Activated naive CD4-positive, alpha-beta T cell treated with Interleukin-2 at 50 U/mL for 16 hours (primary cell): ENCODE data around the gene RNF167.

Experiments
- DNase-seq: peaks from one replicate; pipeline ENCODE4 v3.0.0-alpha.2; 2020

The RNF167 gene

DNA sequence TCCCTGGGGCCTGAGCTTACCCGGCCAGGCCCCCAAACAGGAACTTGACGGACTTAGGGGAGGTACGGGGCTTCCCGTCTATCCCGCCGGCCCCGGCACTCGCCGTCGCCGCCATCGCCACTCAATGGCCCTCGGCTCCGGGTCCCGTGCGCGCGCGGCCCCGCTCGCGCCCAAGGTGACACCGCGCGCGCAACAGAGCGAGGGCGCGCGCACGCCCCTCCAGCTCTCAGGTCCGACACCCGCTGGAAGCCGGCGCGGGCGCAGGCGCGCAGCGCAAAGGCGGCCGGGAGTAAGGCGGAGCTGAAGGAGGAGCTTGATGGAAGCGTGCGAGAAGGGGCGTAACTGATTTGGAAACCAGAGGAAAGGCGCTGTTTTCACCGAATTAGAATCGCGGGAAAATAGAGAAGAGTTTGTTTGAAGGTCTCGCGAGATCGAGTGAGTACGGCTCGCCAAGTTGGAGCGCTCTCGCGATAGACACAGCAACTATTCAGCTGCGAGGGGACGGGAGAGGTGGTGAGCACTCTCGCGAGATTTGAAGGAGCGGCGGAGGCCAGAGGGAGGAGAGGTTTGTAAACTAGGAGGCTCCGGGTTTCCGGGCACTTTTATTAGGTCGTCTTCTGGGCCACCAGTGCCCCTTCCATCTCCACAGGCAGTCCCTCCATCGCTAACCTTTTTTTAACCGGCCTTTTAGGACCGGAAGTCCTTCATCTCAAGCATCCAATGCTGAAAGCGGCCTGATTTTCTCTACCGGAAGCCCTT is at the start of gene RNF167, which contains the start of gene SLC25A11:
Gene RNF167, plus strand, starts transcription at position 473 of the 759 bp plus-strand sequence. CDS start 642 bp downstream, outside the sequence.
Gene SLC25A11, minus strand, starts transcription at position 251 of the 759 bp plus-strand sequence. Its CDS starts 136 bp downstream, at position 115.
- DNase-seq = peak; percentile 97

- no peak for DNase-seq
These were observed 48.4 kb upstream of the RNF167 start for GRCh38 chr17:4891411-4892410.

DNA sequence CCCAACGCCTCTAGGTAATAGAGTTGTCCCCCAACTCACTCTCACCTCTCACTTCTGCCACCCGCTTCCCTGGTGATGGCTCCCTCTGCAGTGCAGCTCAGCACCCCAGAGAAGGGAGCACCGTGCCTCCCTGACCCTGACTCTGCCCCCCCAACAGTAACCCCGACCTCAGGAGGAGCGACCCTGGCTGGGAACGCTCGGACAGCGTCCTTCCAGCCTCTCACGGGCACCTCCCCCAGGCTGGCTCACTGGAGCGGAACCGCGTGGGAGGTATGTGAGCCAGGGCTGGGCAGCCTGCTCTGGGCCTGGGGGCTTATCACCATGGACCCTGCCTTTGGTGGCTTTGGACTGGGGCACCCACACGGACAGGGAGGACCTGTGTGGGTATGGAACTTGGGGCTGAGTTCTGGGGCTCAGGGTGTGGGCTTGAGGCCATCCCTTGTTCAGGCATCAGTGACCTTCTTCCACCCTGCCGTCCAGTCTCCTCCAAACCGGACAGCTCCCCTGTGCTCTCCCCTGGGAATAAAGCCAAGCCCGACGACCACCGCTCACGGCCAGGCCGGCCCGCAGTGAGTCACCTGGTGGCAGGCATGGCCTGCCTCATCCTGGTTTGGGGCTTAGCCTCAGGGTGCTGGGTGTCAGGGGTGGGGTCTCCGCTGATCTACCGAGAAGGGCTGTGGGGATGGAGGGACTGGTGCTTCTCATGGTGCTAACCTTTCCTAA is 47.4 kb upstream of the RNF167 start:
- DNase-seq = no peak

- no peak for DNase-seq
These were observed 46.8 kb upstream of the RNF167 start for GRCh38 chr17:4893272-4893671.

GRCh38 chr17:4893721-4894560 is 46.1 kb upstream of the RNF167 start:
- DNase-seq = no peak

- no peak for DNase-seq
These were observed 44.9 kb upstream of the RNF167 start for GRCh38 chr17:4895121-4895520.

DNA sequence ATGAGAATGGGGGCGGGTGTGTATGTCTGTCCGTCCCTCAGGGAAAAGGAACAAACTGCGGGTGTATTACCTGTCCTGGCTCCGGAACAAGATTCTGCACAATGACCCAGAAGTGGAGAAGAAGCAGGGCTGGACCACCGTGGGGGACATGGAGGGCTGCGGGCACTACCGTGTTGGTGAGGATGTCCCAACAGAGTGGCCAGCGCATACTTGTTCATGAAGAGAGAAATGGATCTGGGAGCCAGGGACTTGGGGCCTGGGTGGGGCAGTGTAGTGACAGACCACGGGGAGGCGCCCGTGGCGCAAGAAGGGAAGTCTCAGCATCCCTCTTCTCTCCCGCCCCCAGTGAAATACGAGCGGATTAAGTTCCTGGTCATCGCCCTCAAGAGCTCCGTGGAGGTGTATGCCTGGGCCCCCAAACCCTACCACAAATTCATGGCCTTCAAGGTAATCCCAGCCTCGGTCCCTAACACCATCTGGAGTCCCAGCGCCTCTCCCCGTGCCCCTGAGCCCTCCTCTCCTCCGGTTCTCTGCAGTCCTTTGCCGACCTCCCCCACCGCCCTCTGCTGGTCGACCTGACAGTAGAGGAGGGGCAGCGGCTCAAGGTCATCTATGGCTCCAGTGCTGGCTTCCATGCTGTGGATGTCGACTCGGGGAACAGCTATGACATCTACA is 44.3 kb upstream of the RNF167 start:
- DNase-seq = no peak

GRCh38 chr17:4896332-4897197 is 43.5 kb upstream of the RNF167 start:
- no peak for DNase-seq

DNA sequence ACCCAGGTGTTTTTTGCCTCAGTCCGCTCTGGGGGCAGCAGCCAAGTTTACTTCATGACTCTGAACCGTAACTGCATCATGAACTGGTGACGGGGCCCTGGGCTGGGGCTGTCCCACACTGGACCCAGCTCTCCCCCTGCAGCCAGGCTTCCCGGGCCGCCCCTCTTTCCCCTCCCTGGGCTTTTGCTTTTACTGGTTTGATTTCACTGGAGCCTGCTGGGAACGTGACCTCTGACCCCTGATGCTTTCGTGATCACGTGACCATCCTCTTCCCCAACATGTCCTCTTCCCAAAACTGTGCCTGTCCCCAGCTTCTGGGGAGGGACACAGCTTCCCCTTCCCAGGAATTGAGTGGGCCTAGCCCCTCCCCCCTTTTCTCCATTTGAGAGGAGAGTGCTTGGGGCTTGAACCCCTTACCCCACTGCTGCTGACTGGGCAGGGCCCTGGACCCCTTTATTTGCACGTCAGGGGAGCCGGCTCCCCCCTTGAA is 42.8 kb upstream of the RNF167 start:
- no peak for DNase-seq

DNA sequence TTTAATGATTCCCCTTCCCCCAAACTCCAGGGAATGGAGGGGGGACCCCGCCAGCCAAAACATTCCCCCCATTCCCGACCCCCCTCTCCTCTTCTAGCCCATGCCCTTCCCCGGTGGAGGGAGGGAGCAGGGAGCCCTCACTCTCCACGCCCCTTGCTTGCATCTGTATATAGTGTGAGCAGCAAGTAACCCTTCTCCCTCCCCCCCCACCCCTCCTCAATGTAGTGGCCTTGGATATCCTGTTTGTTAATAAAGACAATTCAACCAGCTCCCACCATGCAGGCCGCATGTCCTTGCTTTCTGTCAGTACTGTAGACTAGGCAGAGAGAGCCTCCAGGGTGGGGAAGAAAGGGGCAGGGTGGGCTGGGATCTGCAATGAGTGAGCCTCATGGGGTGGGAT is 42.3 kb upstream of the RNF167 start:
- DNase-seq = no peak

DNA sequence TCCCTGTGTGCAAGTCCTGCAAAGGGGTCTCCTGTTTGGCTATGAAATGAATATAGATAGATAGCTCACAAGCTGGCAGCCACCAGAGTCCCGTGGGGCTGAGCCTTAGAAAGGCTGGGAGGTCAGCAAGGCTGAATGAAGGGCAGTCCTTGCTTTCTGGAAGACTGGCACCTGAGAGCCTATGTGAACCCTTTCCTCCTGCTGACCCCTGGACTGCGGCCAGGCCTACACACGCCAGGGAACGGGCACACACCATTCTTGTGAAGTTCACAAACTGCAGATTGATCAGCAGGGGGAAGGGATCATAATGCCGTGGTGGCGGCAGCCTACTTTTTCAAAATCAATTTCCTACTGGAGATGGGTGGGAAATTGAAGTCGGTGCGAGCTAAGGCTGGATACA is 41.7 kb upstream of the RNF167 start:
- DNase-seq = no peak

GRCh38 chr17:4898927-4899326 is 41.1 kb upstream of the RNF167 start:
- DNase-seq = no peak

GRCh38 chr17:4899341-4900230 is 40.5 kb upstream of the RNF167 start, which contains the start of gene C17orf107:
Gene C17orf107, plus strand, starts transcription at chr17:4899536. Its CDS starts 227 bp downstream, at chr17:4899763.
- DNase-seq = peak; percentile 97

GRCh38 chr17:4900231-4901107 is 39.6 kb upstream of the RNF167 start:
- DNase-seq = peak; percentile 52

DNA sequence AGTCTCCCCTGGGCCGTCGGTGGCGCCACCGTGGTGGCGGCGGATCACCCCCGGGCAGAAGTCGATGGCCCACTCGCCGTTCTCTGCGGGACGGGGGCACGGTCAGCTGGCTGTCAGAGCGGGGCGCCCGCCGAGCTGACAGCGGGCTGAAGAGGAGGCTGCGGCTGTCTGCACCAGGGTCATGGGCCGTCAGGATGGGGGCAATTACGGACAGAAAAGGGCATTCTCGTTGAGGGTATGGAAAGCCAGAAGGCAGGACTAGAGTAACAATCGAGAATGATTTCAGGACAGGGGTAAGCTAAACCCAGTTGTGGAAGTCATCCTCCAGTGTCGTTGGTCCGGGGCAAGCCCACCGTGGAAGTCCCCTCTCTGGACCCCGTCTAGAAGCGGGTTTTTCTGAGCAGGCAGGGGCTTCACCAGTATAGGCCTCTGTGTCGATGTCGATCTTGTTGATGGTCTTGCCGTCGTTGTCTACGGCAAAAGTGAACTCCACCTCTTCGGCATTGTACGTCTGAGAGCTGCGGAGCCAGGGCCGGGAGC is 38.9 kb upstream of the RNF167 start:
- DNase-seq = no peak

DNA sequence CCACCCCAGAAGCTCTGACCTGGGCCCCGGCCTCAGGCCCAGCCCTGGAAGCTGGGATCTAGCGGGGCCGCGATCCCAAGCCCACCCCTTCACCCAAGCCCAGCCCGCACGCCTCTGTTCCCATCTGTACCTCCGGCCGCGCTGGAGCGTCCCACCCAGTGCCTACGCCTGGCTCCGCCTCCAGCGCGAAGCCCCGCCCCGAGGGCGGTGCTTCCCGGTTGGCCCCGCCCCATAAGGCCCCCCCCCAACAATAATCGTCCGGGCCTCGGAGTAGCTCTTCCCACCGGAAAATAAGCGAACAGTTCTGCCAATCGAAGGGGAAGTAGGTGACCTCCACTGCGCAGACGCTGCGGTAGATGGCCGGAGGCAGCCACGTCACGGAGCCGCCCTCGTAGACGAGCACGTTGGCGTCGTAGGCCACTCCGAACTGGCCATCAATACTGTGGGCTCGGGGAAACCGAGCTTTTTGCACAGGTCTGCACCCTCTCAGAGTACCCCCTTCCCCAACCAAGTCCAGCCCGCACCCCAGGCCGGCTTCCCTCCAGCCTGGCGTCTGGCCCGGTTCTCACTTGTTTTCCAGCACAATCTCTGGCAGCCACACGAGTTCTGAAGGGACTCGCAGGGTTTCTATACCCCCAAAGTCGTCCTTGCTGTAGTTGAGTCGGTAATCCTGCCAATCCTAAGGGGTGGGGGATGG is 38.3 kb upstream of the RNF167 start:
- peak; percentile 4 for DNase-seq

GRCh38 chr17:4902540-4902939 is 37.5 kb upstream of the RNF167 start:
- DNase-seq = no peak
